Endodermal cell (in vitro differentiated cells): Measurements from ENCODE around the gene C4BPA. TPM values are rescaled to one million over a fixed set of nuclear protein-coding genes. Genes with fewer than 3 reads are reported as not detected.

Source experiments
- DNase-seq: peaks from one replicate; pipeline ENCODE4 v3.0.0-alpha.2; 2017
- H3K27ac ChIP-seq: 2 replicates; pipeline ENCODE4 v1.5.1; 2013; ENCODE audit warnings: mild to moderate bottlenecking, low read depth, low read length, moderate library complexity
- H3K27me3 ChIP-seq: 2 replicates; pipeline ENCODE4 v1.6.1; 2013; ENCODE audit warnings: mild to moderate bottlenecking, low read length, moderate library complexity; ENCODE audit not compliant: insufficient read depth, control insufficient read depth, poor library complexity, severe bottlenecking
- H3K36me3 ChIP-seq: 2 replicates; pipeline ENCODE4 v1.7.0; 2013; ENCODE audit warnings: mild to moderate bottlenecking, low read length, moderate library complexity; ENCODE audit not compliant: control insufficient read depth, insufficient read depth
- H3K4me1 ChIP-seq: one replicate; pipeline ENCODE4 v1.7.0; 2013; ENCODE audit warnings: low read length; ENCODE audit not compliant: control insufficient read depth, insufficient read depth
- H3K4me3 ChIP-seq: 2 replicates; pipeline ENCODE4 v1.5.1; 2013; ENCODE audit warnings: mild to moderate bottlenecking, low read length, moderate library complexity
- H3K9ac ChIP-seq: 2 replicates; pipeline ENCODE4 v1.6.1; 2013; ENCODE audit warnings: mild to moderate bottlenecking, low read length, moderate library complexity; ENCODE audit not compliant: poor library complexity, severe bottlenecking; ENCODE audit errors: extremely low read depth
- H3K9me3 ChIP-seq: 2 replicates; pipeline ENCODE4 v1.6.1; 2013; ENCODE audit warnings: mild to moderate bottlenecking, low read length, moderate library complexity; ENCODE audit not compliant: control insufficient read depth
- H3K27ac Mint-ChIP-seq: 2 replicates; pipeline ENCODE4 v1.8.0; 2020; ENCODE audit warnings: mixed read lengths
- H3K27me3 Mint-ChIP-seq: 2 replicates; pipeline ENCODE4 v1.8.0; 2021; ENCODE audit warnings: mild to moderate bottlenecking, mixed read lengths; ENCODE audit not compliant: insufficient read depth
- H3K36me3 Mint-ChIP-seq: 2 replicates; pipeline ENCODE4 v1.8.0; 2020; ENCODE audit warnings: low read depth, mixed read lengths
- H3K4me1 Mint-ChIP-seq: 2 replicates; pipeline ENCODE4 v1.8.0; 2020; ENCODE audit warnings: mixed read lengths
- H3K4me3 Mint-ChIP-seq: 2 replicates; pipeline ENCODE4 v1.8.0; 2020; ENCODE audit warnings: mild to moderate bottlenecking, moderate library complexity, mixed read lengths
- H3K9me3 Mint-ChIP-seq: 2 replicates; pipeline ENCODE4 v1.8.0; 2020; ENCODE audit warnings: mild to moderate bottlenecking, mixed read lengths
- WGBS, 2 experiments: methylation state at CpG; one replicate each; pipeline versions ENCODE4 v1.1.5 to v1.1.7; 2013; ENCODE audit warnings: missing lambda C conversion rate in 2 of 2, mixed read lengths in 1 of 2; ENCODE audit not compliant: insufficient coverage in 1 of 2, insufficient read length in 1 of 2; 5-methylcytosine and 5-hydroxymethylcytosine counted together
- total RNA-seq, 2 donors: library from RNA; stranded (reverse); fragmentation: NEBNext Ultra II Directional in 1 of 2; extraction: Animal tissue kit (Norgen Biotek cat#: 25700) in 1 of 2; gene quantifications; 2 replicates in 1 of 2; 3 replicates in 1 of 2; pipeline ENCODE4 v1.2.1, GENCODE V29; 2021
- TF ChIP-seq, protein P1 (sequence below): fragments of 200-600 bp; sonication (generic); conservative IDR thresholded peaks from 2 replicates; pipeline ENCODE4 v1.5.0; 2021; ENCODE audit warnings: antibody characterized with exemption, mild to moderate bottlenecking

The C4BPA gene
- total RNA-seq, 2 donors from 2014 or later = not detected

DNA sequence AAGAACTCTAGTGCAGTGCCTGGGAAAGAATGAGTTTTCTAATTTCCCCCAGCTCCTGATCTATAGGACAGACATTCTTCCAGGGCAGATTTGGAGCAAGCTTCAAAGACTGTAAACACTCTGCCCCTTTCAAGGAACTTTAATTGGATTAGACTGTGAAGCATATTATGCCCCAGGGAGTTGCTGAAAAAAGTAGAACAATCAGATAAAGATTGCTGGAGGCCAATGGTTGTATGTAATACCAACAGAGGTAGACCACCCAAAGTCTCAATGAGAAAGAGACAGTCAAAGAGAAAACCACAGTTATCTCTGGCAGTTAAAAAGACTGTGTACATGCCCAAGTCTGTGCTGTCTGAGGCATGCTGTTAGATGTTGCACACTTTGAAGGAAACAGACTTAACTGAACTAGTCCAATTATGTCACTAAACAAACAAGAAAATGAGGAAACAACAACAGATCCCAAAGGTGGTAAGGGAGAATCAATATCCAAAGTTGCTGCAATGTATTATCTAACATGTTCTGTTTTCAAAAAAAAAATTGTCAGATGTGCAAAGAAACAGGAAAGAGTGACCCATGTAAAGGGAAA lies 24.4 kb downstream of the C4BPA start:
- Mint-ChIP-seq H3K4me3 (no peak overlapping the region), H3K9me3 (peaks cover 14% of the 10 kb centered on the region), H3K4me1 (no peaks in the 10 kb centered on the region), H3K36me3 (no peaks in the 10 kb centered on the region), H3K27me3 (no peaks in the 10 kb centered on the region), H3K27ac (no peak overlapping the region)
- TF ChIP-seq, protein P1, sequence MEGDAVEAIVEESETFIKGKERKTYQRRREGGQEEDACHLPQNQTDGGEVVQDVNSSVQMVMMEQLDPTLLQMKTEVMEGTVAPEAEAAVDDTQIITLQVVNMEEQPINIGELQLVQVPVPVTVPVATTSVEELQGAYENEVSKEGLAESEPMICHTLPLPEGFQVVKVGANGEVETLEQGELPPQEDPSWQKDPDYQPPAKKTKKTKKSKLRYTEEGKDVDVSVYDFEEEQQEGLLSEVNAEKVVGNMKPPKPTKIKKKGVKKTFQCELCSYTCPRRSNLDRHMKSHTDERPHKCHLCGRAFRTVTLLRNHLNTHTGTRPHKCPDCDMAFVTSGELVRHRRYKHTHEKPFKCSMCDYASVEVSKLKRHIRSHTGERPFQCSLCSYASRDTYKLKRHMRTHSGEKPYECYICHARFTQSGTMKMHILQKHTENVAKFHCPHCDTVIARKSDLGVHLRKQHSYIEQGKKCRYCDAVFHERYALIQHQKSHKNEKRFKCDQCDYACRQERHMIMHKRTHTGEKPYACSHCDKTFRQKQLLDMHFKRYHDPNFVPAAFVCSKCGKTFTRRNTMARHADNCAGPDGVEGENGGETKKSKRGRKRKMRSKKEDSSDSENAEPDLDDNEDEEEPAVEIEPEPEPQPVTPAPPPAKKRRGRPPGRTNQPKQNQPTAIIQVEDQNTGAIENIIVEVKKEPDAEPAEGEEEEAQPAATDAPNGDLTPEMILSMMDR = no peak
- DNase-seq = no peak
- Histone ChIP-seq H3K27me3 (no peaks in the 10 kb centered on the region), H3K36me3 (no peaks in the 10 kb centered on the region), H3K9ac (no peak overlapping the region), H3K4me1 (no peaks in the 10 kb centered on the region), H3K4me3 (no peak overlapping the region), H3K9me3 (peaks cover 14% of the 10 kb centered on the region), H3K27ac (no peak overlapping the region)

DNA sequence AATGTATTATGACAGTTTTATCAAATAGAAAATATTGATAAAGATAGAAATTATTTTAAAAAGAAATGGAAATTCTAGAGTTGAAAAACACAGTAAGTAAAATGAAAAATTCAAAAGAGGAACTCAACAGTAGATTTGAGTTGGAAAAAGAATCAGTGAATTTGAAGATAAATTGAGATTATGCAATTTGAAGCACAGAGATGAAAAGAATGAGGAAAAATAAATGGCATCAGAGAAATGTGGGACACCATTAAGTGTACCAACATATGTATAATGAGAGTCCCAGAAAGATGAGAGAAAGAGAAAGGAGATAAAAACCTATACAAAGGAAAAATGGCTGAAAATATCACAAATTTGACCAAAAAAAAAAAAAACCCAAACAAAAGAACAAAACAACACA lies 25.0 kb downstream of the C4BPA start:
- Histone ChIP-seq H3K9ac (no peak overlapping the region), H3K4me1 (no peaks in the 10 kb centered on the region), H3K4me3 (no peak overlapping the region), H3K36me3 (no peaks in the 10 kb centered on the region), H3K27ac (no peak overlapping the region), H3K9me3 (peaks cover 14% of the 10 kb centered on the region), H3K27me3 (no peaks in the 10 kb centered on the region)
- peaks cover 14% of the 10 kb centered on the region for H3K9me3 Mint-ChIP-seq
- H3K27ac Mint-ChIP-seq = no peak overlapping the region
- DNase-seq = no peak
- TF ChIP-seq, protein P1 = no peak
- no peak overlapping the region for H3K4me3 Mint-ChIP-seq
- no peaks in the 10 kb centered on the region for H3K27me3 Mint-ChIP-seq
- H3K4me1 Mint-ChIP-seq = no peaks in the 10 kb centered on the region
- H3K36me3 Mint-ChIP-seq = no peaks in the 10 kb centered on the region

DNA sequence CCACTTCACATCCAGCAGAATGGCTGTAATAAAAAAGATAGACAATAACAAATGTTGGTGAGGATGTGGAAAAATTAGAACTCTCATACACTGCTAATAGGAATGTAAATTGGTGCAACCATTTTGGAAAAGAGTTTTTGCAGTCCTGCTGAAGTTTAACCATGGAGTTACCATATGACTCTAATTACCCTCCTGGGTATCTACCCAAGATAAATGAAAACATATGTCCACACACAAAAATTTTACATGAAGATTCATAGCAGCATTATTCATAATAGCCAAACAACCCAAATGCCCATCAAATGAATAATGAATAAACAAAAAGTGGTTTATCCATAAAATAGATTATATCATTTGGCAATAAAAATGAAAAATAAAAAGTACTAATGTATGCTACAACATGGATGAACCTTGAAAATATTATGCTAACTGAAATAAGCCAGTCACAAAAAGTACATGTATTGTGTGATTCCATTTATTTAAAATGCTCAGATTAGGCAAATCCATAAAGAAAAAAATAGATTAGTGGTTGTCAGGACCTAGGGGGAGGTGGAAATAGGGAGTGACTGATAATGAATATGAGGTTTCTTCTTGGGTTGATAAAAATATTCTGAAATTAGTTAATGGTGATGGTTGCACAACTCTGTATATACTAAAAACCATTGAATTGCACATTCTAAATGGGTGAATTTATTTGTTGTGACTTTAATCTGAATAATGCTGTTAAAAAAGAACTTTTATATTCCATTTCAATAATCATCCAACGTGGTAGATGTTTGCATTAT lies 26.4 kb downstream of the C4BPA start:
- Histone ChIP-seq H3K36me3 (no peaks in the 10 kb centered on the region), H3K4me1 (no peaks in the 10 kb centered on the region), H3K4me3 (no peak overlapping the region), H3K9ac (no peak overlapping the region), H3K27me3 (no peaks in the 10 kb centered on the region), H3K27ac (no peak overlapping the region), H3K9me3 (peaks cover 14% of the 10 kb centered on the region)
- no peak overlapping the region for H3K4me3 Mint-ChIP-seq
- no peaks in the 10 kb centered on the region for H3K27me3 Mint-ChIP-seq
- H3K4me1 Mint-ChIP-seq = no peaks in the 10 kb centered on the region
- no peaks in the 10 kb centered on the region for H3K36me3 Mint-ChIP-seq
- 100% methylated on average over 1 of the region's 1 CpG; no CpG with 5 or more reads in 1 of the 2 experiments for WGBS, 2 experiments
- H3K27ac Mint-ChIP-seq = no peak overlapping the region
- DNase-seq = no peak
- peaks cover 14% of the 10 kb centered on the region for H3K9me3 Mint-ChIP-seq
- TF ChIP-seq, protein P1 = no peak
